Measurements from ENCODE around the gene FDX1. TPM values are rescaled to one million over a fixed set of nuclear protein-coding genes. Genes with fewer than 3 reads are reported as not detected.
A peak's percentile ranks its signal among the peaks of the same experiment; 100 is the strongest.

The FDX1 gene
- total and polyA plus RNA-seq, 11 donors = 12.3 to 28.5 (median 21.1) TPM

DNA sequence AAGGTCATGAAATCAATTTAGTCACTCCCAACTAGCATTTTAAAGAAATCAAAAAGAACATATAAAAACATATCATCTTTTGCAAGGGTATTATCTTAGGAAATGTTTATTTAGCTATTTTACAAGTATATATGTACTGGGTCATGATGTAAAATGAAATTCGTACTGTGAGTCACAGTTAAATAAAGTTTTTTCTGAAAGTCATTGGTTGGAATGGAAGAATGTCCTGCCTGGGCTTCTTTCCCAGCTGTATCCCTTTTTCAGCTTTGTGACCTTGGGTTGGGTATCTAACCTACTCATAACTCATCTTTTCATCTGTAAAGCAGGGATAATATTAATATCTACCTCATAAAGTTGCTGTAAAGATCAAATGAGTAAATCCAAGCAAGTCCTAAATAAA lies 15.7 kb downstream of the FDX1 start:
- Histone ChIP-seq H3K27me3 (no peaks in the 10 kb centered on the region), H3K9me3 (no peaks in the 10 kb centered on the region), H3K4me3 (no peak overlapping the region), H3K27ac (no peak overlapping the region), H3K4me1 (peaks cover 0 to 13% (median 0%) of the 10 kb centered on the region in 12 donors), H3K36me3 (peaks cover 0 to 27% (median 9%) of the 10 kb centered on the region in 9 donors)
- TF ChIP-seq POLR2A (IDR thresholded peaks at IDR 0.05) = no peak
- TF ChIP-seq CTCF (IDR thresholded peaks at IDR 0.05) = no peak
- DNase-seq (no peak), ATAC-seq (peak in 2 of 4 donors; percentile 20 to 61)
- intact Hi-C loops (cut with DNase I) = loop anchor here in 3 of 10 donors (5.0 to 10.0 kb wide), 3 partner anchors 787 to 992 kb away; no protein-coding TSS in a partner anchor
- WGBS, 4 donors = 56 to 59% (median 57%) methylated on average over 1 of the region's 1 CpG

DNA sequence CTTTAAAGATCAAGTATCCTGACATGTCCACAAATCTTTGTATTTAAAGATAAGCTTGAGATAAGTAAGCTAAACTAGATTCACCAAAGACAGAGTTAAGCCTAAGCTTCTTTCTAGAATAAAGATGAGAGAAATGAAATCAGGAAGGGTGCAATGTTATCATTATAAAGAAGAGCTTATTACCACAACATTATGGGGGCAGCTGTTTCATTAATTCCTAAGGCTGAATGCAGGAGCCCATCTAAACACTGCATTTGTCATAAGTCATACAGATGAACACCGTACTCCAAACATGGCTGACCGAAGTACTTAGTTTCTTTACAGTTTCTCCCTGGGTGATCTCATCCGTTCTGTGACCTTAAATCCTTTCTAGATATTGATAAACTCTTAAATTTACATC lies 16.3 kb downstream of the FDX1 start:
- no peak for DNase-seq
- 96 to 99% (median 97%) methylated on average over 3 of the region's 3 CpGs for WGBS, 4 donors
- ATAC-seq = no peak
- H3K4me1 ChIP-seq = peaks cover 0 to 13% (median 0%) of the 10 kb centered on the region in 12 donors
- H3K27ac ChIP-seq = no peak overlapping the region
- H3K36me3 ChIP-seq = peaks cover 0 to 21% (median 6%) of the 10 kb centered on the region in 9 donors
- no peaks in the 10 kb centered on the region for H3K9me3 ChIP-seq
- no peak for TF ChIP-seq POLR2A (IDR thresholded peaks at IDR 0.05)
- TF ChIP-seq CTCF (IDR thresholded peaks at IDR 0.05) = no peak
- H3K27me3 ChIP-seq = no peaks in the 10 kb centered on the region
- intact Hi-C loops (cut with DNase I) = loop anchor here in 3 of 10 donors (5.0 to 10.0 kb wide), 3 partner anchors 786 to 991 kb away; no protein-coding TSS in a partner anchor
- H3K4me3 ChIP-seq = no peak overlapping the region

- Histone ChIP-seq H3K4me3 (no peak overlapping the region), H3K36me3 (peaks cover 0 to 16% (median 2%) of the 10 kb centered on the region in 9 donors), H3K27ac (no peak overlapping the region), H3K9me3 (no peaks in the 10 kb centered on the region), H3K27me3 (no peaks in the 10 kb centered on the region), H3K4me1 (peaks cover 0 to 13% (median 0%) of the 10 kb centered on the region in 12 donors)
- DNase-seq (no peak), ATAC-seq (no peak)
- WGBS, 4 donors = 94 to 97% (median 95%) methylated on average over 10 of the region's 10 CpGs
- intact Hi-C loops (cut with DNase I) = loop anchor here in 3 of 10 donors (5.0 to 10.0 kb wide), 3 partner anchors 786 to 991 kb away; no protein-coding TSS in a partner anchor
- TF ChIP-seq CTCF (IDR thresholded peaks at IDR 0.05) (no peak), POLR2A (IDR thresholded peaks at IDR 0.05) (no peak)
Measured at GRCh38 chr11:110446594-110446993, 16.8 kb downstream of the FDX1 start.

- Histone ChIP-seq H3K27me3 (no peaks in the 10 kb centered on the region), H3K27ac (no peak overlapping the region), H3K9me3 (no peaks in the 10 kb centered on the region), H3K4me3 (no peak overlapping the region), H3K4me1 (peaks cover 0 to 13% (median 0%) of the 10 kb centered on the region in 12 donors), H3K36me3 (peaks cover 0 to 14% (median 0%) of the 10 kb centered on the region in 9 donors)
- DNase-seq (no peak), ATAC-seq (no peak)
- intact Hi-C loops (cut with DNase I) = loop anchor here in 3 of 10 donors (5.0 to 10.0 kb wide), 3 partner anchors 785 to 990 kb away; no protein-coding TSS in a partner anchor
- TF ChIP-seq POLR2A (IDR thresholded peaks at IDR 0.05) (no peak), CTCF (IDR thresholded peaks at IDR 0.05) (no peak)
- 92 to 95% (median 94%) methylated on average over 4 of the region's 4 CpGs for WGBS, 4 donors
Measured at GRCh38 chr11:110447343-110447742, 17.6 kb downstream of the FDX1 start.
